Breast epithelium (tissue), 4 donors: ENCODE measurements around the gene SUCLG2. TPM values are rescaled to one million over a fixed set of nuclear protein-coding genes. Genes with fewer than 3 reads are reported as not detected.

Experiments
- DNase-seq, 2 donors: peaks; one replicate each; pipeline ENCODE4 v3.0.0-alpha.2; 2019; ENCODE audit warnings: low spot score in 2 of 2
- H3K27ac ChIP-seq, 2 donors: fragments of 200-600 bp; sonication (generic) in 1 of 2; one replicate each; pipeline ENCODE4 v1.5.1; 2016 to 2019; ENCODE audit warnings: mild to moderate bottlenecking in 1 of 2
- H3K27me3 ChIP-seq, 2 donors: fragments of 200-600 bp; sonication (generic) in 1 of 2; one replicate each; pipeline versions ENCODE4 v1.5.1 to v1.6.0; 2017 to 2019; ENCODE audit warnings: control low read depth in 1 of 2, mild to moderate bottlenecking in 1 of 2
- H3K36me3 ChIP-seq: fragments of 200-600 bp; one replicate; pipeline ENCODE4 v1.5.1; 2019
- H3K4me1 ChIP-seq, 2 donors: fragments of 200-600 bp; sonication (generic); one replicate each; pipeline ENCODE4 v1.5.1; 2016 to 2019; ENCODE audit warnings: control low read depth in 1 of 2
- H3K4me3 ChIP-seq, 3 donors: fragments of 200-600 bp; sonication (generic); 1 replicate in 2 of 3; 2 replicates in 1 of 3; pipeline ENCODE4 v1.5.1; 2016 to 2019; ENCODE audit warnings: mild to moderate bottlenecking in 3 of 3, moderate library complexity in 2 of 3
- H3K9me3 ChIP-seq, 2 donors: fragments of 200-600 bp; sonication (generic) in 1 of 2; one replicate each; pipeline ENCODE4 v1.5.1; 2016 to 2019; ENCODE audit warnings: control low read depth in 1 of 2
- CTCF ChIP-seq, 3 donors: fragments of 450-650 bp; IDR thresholded peaks; one replicate each; pipeline ENCODE4 v1.5.1; 2016 to 2017; ENCODE audit warnings: antibody characterized with exemption in 3 of 3, mild to moderate bottlenecking in 3 of 3, moderate library complexity in 3 of 3
- POLR2A ChIP-seq: fragments of 450-650 bp; IDR thresholded peaks from one replicate; pipeline ENCODE4 v1.6.1; 2016; ENCODE audit warnings: antibody characterized with exemption, mild to moderate bottlenecking, moderate library complexity
- POLR2AphosphoS5 ChIP-seq, 3 donors: sonication (generic); formaldehyde crosslinking; IDR thresholded peaks; one replicate each; pipeline ENCODE4 v1.6.1; 2017; ENCODE audit warnings: antibody characterized with exemption in 3 of 3
- intact Hi-C: fragments of 100-400 bp; cut with DNase I; formaldehyde crosslinking; loops from one replicate; pipeline ENCODE4 v1.15.1; 2023; ENCODE audit warnings: low total_unique reads
- total RNA-seq, 3 donors: library from RNA; depleted of rRNA; stranded (reverse); fragments of >200 nt; gene quantifications; one replicate each; pipeline ENCODE4 v1.1.0, GENCODE V29; 2016

Gene SUCLG2
- total RNA-seq, 3 donors from 2014 or later = 45.9 to 58.1 (median 52.8) TPM

- intact Hi-C loops = no loop called here
- TF ChIP-seq POLR2A (no peak), CTCF (IDR thresholded peaks at IDR 0.05) (no peak), POLR2AphosphoS5 (IDR thresholded peaks at IDR 0.05) (no peak)
- DNase-seq = no peak
- Histone ChIP-seq H3K4me3 (no peak overlapping the region), H3K27ac (no peak overlapping the region), H3K4me1 (no peaks in the 10 kb centered on the region), H3K27me3 (no peaks in the 10 kb centered on the region), H3K36me3 (no peaks in the 10 kb centered on the region), H3K9me3 (no peaks in the 10 kb centered on the region)
Observed at GRCh38 chr3:67614195-67614594, 40.2 kb downstream of the SUCLG2 start.

- Histone ChIP-seq H3K9me3 (no peaks in the 10 kb centered on the region), H3K4me1 (no peaks in the 10 kb centered on the region), H3K4me3 (no peak overlapping the region), H3K27me3 (no peaks in the 10 kb centered on the region), H3K27ac (no peak overlapping the region), H3K36me3 (peaks cover 4% of the 10 kb centered on the region)
- intact Hi-C loops = no loop called here
- no peak for DNase-seq
- TF ChIP-seq CTCF (IDR thresholded peaks at IDR 0.05) (no peak), POLR2A (no peak), POLR2AphosphoS5 (IDR thresholded peaks at IDR 0.05) (no peak)
Observed at GRCh38 chr3:67610458-67610857, 44.0 kb downstream of the SUCLG2 start.

GRCh38 chr3:67609709-67610108 lies 44.7 kb downstream of the SUCLG2 start:
- H3K27me3 ChIP-seq = no peaks in the 10 kb centered on the region
- peaks cover 4% of the 10 kb centered on the region for H3K36me3 ChIP-seq
- no peak for DNase-seq
- H3K9me3 ChIP-seq = no peaks in the 10 kb centered on the region
- intact Hi-C loops = loop anchor here (10.0 kb wide), 1 partner anchor 445 kb away; no protein-coding TSS in a partner anchor
- no peak overlapping the region for H3K4me3 ChIP-seq
- TF ChIP-seq POLR2AphosphoS5 (IDR thresholded peaks at IDR 0.05) (no peak), POLR2A (no peak)
- no peaks in the 10 kb centered on the region for H3K4me1 ChIP-seq
- no peak overlapping the region for H3K27ac ChIP-seq

- no peaks in the 10 kb centered on the region for H3K9me3 ChIP-seq
- TF ChIP-seq POLR2A (no peak), POLR2AphosphoS5 (IDR thresholded peaks at IDR 0.05) (no peak), CTCF (IDR thresholded peaks at IDR 0.05) (no peak)
- no peaks in the 10 kb centered on the region for H3K4me1 ChIP-seq
- no peak overlapping the region for H3K27ac ChIP-seq
- peaks cover 4% of the 10 kb centered on the region for H3K36me3 ChIP-seq
- intact Hi-C loops = loop anchor here (10.0 kb wide), 1 partner anchor 447 kb away; no protein-coding TSS in a partner anchor
- no peak for DNase-seq
- no peak overlapping the region for H3K4me3 ChIP-seq
- H3K27me3 ChIP-seq = no peaks in the 10 kb centered on the region
Observed at GRCh38 chr3:67608034-67608433, 46.4 kb downstream of the SUCLG2 start.

- Histone ChIP-seq H3K27ac (no peak overlapping the region), H3K36me3 (peaks cover 4% of the 10 kb centered on the region), H3K4me1 (no peaks in the 10 kb centered on the region), H3K4me3 (no peak overlapping the region), H3K9me3 (no peaks in the 10 kb centered on the region), H3K27me3 (no peaks in the 10 kb centered on the region)
- DNase-seq = no peak
- intact Hi-C loops = loop anchor here (10.0 kb wide), 1 partner anchor 449 kb away; no protein-coding TSS in a partner anchor
- TF ChIP-seq POLR2AphosphoS5 (IDR thresholded peaks at IDR 0.05) (no peak), CTCF (IDR thresholded peaks at IDR 0.05) (no peak)
Observed at GRCh38 chr3:67605377-67605776, 49.0 kb downstream of the SUCLG2 start.

- no peak overlapping the region for H3K4me3 ChIP-seq
- DNase-seq = no peak
- TF ChIP-seq POLR2AphosphoS5 (IDR thresholded peaks at IDR 0.05) (no peak), CTCF (IDR thresholded peaks at IDR 0.05) (no peak), POLR2A (no peak)
- no peaks in the 10 kb centered on the region for H3K4me1 ChIP-seq
- no peaks in the 10 kb centered on the region for H3K27me3 ChIP-seq
- H3K36me3 ChIP-seq = no peaks in the 10 kb centered on the region
- H3K27ac ChIP-seq = no peak overlapping the region
- intact Hi-C loops = loop anchor here (10.0 kb wide), 1 partner anchor 452 kb away; no protein-coding TSS in a partner anchor
- H3K9me3 ChIP-seq = no peaks in the 10 kb centered on the region
Observed at GRCh38 chr3:67602816-67603215, 51.6 kb downstream of the SUCLG2 start.
